ENCODE results near the gene WDR20.
A peak's percentile ranks its signal among the peaks of the same experiment; 100 is the strongest.
"Not testable (repeated sequence)": the region's sequence is repeated elsewhere in the genome, so short reads cannot be mapped to it uniquely, and the experiment has no call there.

The WDR20 gene

DNA sequence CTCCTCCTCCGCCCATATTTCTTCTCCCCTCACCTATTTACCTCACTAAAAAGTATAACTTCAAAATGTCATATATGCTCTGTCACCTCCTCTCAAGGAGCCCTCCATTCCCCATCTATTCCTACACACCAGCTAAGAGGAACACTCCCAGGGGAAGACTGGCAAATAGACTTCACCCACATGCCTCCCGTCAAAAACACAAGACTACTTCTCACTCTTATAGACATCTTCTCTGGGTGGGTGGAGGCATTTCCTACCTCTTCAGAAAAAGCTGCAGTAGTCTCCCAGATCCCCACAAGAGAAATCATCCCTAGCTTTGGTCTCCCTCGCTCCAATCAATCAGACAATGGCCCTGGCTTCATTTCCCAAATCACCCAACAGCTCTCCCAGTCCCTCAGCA, 99.1 kb downstream of the WDR20 start:
- no peak for TF ChIP-seq CTCF (conservative IDR thresholded peaks at IDR 0.05; ENCODE audit: low read depth, low read length)
- no peak overlapping the region for H3K4me3 ChIP-seq (ENCODE audit: low read depth, low read length)
- no peak for DNase-seq (ENCODE audit: low read depth)

GRCh38 chr14:102239231-102239630, 99.5 kb downstream of the WDR20 start:
- TF ChIP-seq CTCF (conservative IDR thresholded peaks at IDR 0.05; ENCODE audit: low read depth, low read length): no peak
- H3K4me3 ChIP-seq (ENCODE audit: low read depth, low read length): no peak overlapping the region
- no peak for DNase-seq (ENCODE audit: low read depth)

- H3K4me3 ChIP-seq (ENCODE audit: low read depth, low read length); DNase-seq (ENCODE audit: low read depth): not testable (repeated sequence)
Measured at GRCh38 chr14:102240481-102240880, 100.8 kb downstream of the WDR20 start.

DNA sequence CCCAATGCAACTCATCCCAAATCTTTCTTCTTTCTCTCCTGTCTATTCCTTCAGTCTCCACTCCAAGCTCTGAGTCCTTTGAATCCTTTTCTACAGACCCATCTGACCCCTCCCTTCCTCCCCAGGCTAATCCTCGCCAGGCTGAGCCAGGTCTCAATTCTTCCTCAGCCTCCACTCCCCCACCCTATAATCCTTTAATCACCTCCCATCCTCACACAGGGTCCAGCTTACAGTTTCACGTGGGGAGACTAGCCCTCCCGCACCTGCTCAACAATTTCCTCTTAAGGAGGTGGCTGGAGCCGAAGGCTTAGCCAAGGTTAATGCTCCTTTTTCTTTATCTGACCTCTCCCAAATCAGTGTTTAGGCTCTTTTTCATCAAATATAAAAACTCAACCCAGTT, 101.5 kb downstream of the WDR20 start:
- DNase-seq (ENCODE audit: low read depth): no peak
- H3K4me3 ChIP-seq (ENCODE audit: low read depth, low read length): no peak overlapping the region
- no peak for TF ChIP-seq CTCF (conservative IDR thresholded peaks at IDR 0.05; ENCODE audit: low read depth, low read length)

GRCh38 chr14:102243795-102244194, 104.1 kb downstream of the WDR20 start:
- DNase-seq (ENCODE audit: low read depth); H3K4me3 ChIP-seq (ENCODE audit: low read depth, low read length): not testable (repeated sequence)

GRCh38 chr14:102246071-102246470, 106.4 kb downstream of the WDR20 start:
- H3K4me3 ChIP-seq (ENCODE audit: low read depth, low read length): no peak overlapping the region
- no peak for TF ChIP-seq CTCF (conservative IDR thresholded peaks at IDR 0.05; ENCODE audit: low read depth, low read length)
- no peak for DNase-seq (ENCODE audit: low read depth)

DNA sequence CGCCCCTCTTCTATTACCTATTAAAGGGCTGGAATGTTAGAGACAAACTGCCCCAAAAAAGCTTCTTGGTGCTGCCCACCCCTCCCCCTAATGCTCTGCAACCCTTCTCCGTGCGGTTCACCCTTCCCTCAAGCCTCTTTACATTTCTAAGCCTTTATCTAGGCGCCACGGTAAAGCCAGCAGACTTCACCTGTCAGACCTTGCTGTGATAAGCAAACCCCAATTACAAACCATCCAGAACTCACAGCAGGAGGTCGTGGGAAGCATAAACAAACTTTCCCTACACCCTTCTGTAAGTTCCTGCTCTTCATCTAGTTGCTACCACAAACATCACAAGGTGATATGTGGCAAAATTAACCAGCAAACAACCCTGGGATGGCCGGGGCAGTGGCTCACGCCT, 108.4 kb downstream of the WDR20 start:
- no peak for TF ChIP-seq CTCF (conservative IDR thresholded peaks at IDR 0.05; ENCODE audit: low read depth, low read length)
- DNase-seq (ENCODE audit: low read depth): peak; percentile 70

DNA sequence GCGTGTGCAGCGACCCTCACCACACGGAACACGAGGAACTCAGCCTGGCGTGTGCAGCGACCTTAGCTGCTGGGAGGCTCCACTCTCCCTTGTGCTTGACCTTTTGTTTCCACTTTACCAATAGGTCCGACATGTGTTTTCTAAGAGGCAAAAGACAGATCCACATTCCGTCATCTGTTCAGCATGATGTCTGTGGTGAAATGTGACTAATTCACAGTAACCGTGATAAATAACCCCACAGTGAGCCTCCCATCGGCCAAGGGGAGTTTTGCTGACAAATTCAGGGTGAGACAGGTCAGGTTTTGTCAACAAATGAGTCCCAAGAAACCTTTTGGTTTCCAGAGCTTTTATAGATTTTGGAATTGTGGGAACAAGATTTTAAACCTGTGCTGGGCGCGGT, 109.3 kb downstream of the WDR20 start:
- peak; percentile 99 for DNase-seq (ENCODE audit: low read depth)
- TF ChIP-seq CTCF (conservative IDR thresholded peaks at IDR 0.05; ENCODE audit: low read depth, low read length): no peak
- H3K4me3 ChIP-seq (ENCODE audit: low read depth, low read length): no peak overlapping the region

More for the DNA sequence above, 108.4 kb downstream of the WDR20 start:
- H3K4me3 ChIP-seq (ENCODE audit: low read depth, low read length): no peak overlapping the region
